ENCODE data around the gene SRSF9.

DNA sequence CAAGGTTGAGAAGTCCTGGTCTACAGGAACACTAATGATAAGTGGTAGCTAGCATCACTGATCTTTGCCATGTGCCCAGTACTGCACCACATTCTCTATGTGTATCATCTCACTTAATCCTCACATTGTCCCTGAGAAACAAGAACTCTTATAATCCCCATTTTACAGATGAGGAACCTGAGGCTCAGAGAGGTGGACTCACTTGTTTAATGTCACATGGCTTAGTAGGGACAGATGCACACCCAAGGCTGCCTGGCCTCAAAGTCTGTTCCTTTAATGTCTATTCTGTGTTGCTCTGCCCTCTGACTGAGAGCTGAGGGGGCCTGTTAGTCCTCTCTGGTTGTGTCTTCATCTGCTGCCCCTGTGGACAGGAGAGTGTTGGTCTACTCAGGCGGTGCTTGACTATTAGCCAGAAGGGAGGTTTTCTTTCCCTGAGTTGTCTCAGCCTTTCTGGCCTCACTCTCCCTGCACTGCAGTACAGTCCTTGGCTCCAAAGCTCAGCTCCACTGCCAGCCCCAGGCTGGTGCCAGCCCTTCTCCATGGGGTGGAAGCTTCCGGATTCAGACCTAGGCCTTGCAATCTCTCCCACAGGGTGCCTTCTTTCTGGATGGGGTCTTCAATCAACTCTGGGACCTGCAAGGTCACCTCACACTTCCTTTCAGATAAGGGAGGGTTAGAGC lies 21.4 kb upstream of the SRSF9 start:
- TF ChIP-seq NFE2L1 (CRISPR knock-in tag; IDR thresholded peaks at IDR 0.05; ENCODE audit: borderline replicate concordance) (no peak), EP300 (IDR thresholded peaks at IDR 0.05; ENCODE audit: low read depth in 2 of 2, low read length in 2 of 2) (no peak), EP300 (CRISPR knock-in tag; IDR thresholded peaks at IDR 0.05; ENCODE audit: borderline replicate concordance) (no peak), FOXA1 (IDR thresholded peaks at IDR 0.05) (no peak), FOXA1 (CRISPR knock-in tag; IDR thresholded peaks at IDR 0.05) (no peak), MAF1 (CRISPR knock-in tag; IDR thresholded peaks at IDR 0.05; ENCODE audit: borderline replicate concordance) (no peak), NCOA1 (CRISPR knock-in tag; IDR thresholded peaks at IDR 0.05) (no peak), ZBTB8A (CRISPR knock-in tag; IDR thresholded peaks at IDR 0.05; ENCODE audit: borderline replicate concordance, low read depth) (no peak), BHLHE40 (IDR thresholded peaks at IDR 0.05; ENCODE audit: low read length) (no peak), ATF7 (IDR thresholded peaks at IDR 0.05) (no peak), ATF7 (CRISPR knock-in tag; IDR thresholded peaks at IDR 0.05) (no peak), MAFF (IDR thresholded peaks at IDR 0.05; ENCODE audit: low read depth, low read length) (no peak)
- TF ChIP-seq, protein P1, sequence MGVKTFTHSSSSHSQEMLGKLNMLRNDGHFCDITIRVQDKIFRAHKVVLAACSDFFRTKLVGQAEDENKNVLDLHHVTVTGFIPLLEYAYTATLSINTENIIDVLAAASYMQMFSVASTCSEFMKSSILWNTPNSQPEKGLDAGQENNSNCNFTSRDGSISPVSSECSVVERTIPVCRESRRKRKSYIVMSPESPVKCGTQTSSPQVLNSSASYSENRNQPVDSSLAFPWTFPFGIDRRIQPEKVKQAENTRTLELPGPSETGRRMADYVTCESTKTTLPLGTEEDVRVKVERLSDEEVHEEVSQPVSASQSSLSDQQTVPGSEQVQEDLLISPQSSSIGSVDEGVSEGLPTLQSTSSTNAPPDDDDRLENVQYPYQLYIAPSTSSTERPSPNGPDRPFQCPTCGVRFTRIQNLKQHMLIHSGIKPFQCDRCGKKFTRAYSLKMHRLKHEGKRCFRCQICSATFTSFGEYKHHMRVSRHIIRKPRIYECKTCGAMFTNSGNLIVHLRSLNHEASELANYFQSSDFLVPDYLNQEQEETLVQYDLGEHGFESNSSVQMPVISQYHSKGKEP (CRISPR knock-in tag; IDR thresholded peaks at IDR 0.05) = no peak
- TF ChIP-seq, protein P2, sequence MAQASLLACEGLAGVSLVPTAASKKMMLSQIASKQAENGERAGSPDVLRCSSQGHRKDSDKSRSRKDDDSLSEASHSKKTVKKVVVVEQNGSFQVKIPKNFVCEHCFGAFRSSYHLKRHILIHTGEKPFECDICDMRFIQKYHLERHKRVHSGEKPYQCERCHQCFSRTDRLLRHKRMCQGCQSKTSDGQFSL (CRISPR knock-in tag; IDR thresholded peaks at IDR 0.05) = no peak
- TF ChIP-seq, protein P3, sequence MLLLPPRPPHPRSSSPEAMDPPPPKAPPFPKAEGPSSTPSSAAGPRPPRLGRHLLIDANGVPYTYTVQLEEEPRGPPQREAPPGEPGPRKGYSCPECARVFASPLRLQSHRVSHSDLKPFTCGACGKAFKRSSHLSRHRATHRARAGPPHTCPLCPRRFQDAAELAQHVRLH (CRISPR knock-in tag; IDR thresholded peaks at IDR 0.05; ENCODE audit: borderline replicate concordance, low read depth) = no peak
- TF ChIP-seq, protein P4, sequence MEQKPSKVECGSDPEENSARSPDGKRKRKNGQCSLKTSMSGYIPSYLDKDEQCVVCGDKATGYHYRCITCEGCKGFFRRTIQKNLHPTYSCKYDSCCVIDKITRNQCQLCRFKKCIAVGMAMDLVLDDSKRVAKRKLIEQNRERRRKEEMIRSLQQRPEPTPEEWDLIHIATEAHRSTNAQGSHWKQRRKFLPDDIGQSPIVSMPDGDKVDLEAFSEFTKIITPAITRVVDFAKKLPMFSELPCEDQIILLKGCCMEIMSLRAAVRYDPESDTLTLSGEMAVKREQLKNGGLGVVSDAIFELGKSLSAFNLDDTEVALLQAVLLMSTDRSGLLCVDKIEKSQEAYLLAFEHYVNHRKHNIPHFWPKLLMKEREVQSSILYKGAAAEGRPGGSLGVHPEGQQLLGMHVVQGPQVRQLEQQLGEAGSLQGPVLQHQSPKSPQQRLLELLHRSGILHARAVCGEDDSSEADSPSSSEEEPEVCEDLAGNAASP (CRISPR knock-in tag; IDR thresholded peaks at IDR 0.05; ENCODE audit: borderline replicate concordance) = no peak
- TF ChIP-seq, protein P5, sequence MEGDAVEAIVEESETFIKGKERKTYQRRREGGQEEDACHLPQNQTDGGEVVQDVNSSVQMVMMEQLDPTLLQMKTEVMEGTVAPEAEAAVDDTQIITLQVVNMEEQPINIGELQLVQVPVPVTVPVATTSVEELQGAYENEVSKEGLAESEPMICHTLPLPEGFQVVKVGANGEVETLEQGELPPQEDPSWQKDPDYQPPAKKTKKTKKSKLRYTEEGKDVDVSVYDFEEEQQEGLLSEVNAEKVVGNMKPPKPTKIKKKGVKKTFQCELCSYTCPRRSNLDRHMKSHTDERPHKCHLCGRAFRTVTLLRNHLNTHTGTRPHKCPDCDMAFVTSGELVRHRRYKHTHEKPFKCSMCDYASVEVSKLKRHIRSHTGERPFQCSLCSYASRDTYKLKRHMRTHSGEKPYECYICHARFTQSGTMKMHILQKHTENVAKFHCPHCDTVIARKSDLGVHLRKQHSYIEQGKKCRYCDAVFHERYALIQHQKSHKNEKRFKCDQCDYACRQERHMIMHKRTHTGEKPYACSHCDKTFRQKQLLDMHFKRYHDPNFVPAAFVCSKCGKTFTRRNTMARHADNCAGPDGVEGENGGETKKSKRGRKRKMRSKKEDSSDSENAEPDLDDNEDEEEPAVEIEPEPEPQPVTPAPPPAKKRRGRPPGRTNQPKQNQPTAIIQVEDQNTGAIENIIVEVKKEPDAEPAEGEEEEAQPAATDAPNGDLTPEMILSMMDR (CRISPR knock-in tag; IDR thresholded peaks at IDR 0.05) = no peak

Measured in HepG2 (cell line).